MG63 (cell line): Measurements from ENCODE around the gene APBA2. TPM values are rescaled to one million over a fixed set of nuclear protein-coding genes. Genes with fewer than 3 reads are reported as not detected.
"Not testable (repeated sequence)": the region's sequence is repeated elsewhere in the genome, so short reads cannot be mapped to it uniquely, and the experiment has no call there.

Experiments used
- DNase-seq: peaks from one replicate; pipeline ENCODE4 v3.0.0-alpha.2; 2020
- H3K27me3 ChIP-seq: fragments of 250-450 bp; sonication (Bioruptor Pico); 2 replicates; pipeline ENCODE4 v1.5.1; 2020; ENCODE audit warnings: mild to moderate bottlenecking, moderate library complexity
- H3K36me3 ChIP-seq: fragments of 250-450 bp; sonication (Bioruptor Pico); 2 replicates; pipeline ENCODE4 v1.5.1; 2020; ENCODE audit warnings: mild to moderate bottlenecking, moderate library complexity
- H3K4me3 ChIP-seq: fragments of 250-450 bp; sonication (Bioruptor Pico); 2 replicates; pipeline ENCODE4 v1.5.1; 2020; ENCODE audit warnings: mild to moderate bottlenecking, moderate library complexity
- H3K9me3 ChIP-seq: fragments of 250-450 bp; sonication (Bioruptor Pico); 2 replicates; pipeline ENCODE4 v1.5.1; 2020; ENCODE audit warnings: mild to moderate bottlenecking, moderate library complexity
- total RNA-seq: library from RNA; depleted of rRNA; stranded (reverse); fragments of >200 nt; shearing (Covaris generic); gene quantifications from 2 replicates; pipeline ENCODE4 v1.2.3, GENCODE V29; 2014; ENCODE audit warnings: low replicate concordance; rRNA removed

Gene APBA2
- total RNA-seq, 1 experiment from 2014 or later = 28.0 TPM

GRCh38 chr15:29142129-29142747 is 256.5 kb downstream of the APBA2 start:
- Histone ChIP-seq H3K4me3 (no peak overlapping the region), H3K36me3 (no peaks in the 10 kb centered on the region), H3K27me3 (no peaks in the 10 kb centered on the region), H3K9me3 (no peaks in the 10 kb centered on the region)
- DNase-seq = no peak

GRCh38 chr15:29143293-29143692 is 257.5 kb downstream of the APBA2 start:
- no peaks in the 10 kb centered on the region for H3K27me3 ChIP-seq
- no peak overlapping the region for H3K4me3 ChIP-seq
- no peak for DNase-seq
- no peaks in the 10 kb centered on the region for H3K36me3 ChIP-seq
- H3K9me3 ChIP-seq = no peaks in the 10 kb centered on the region

- Histone ChIP-seq H3K9me3 (no peaks in the 10 kb centered on the region), H3K4me3 (no peak overlapping the region), H3K27me3 (no peaks in the 10 kb centered on the region), H3K36me3 (no peaks in the 10 kb centered on the region)
- DNase-seq = peak; percentile 14
Measured at GRCh38 chr15:29143909-29144635, 258.3 kb downstream of the APBA2 start.

- Histone ChIP-seq H3K9me3 (no peaks in the 10 kb centered on the region), H3K27me3 (no peaks in the 10 kb centered on the region), H3K36me3 (no peaks in the 10 kb centered on the region), H3K4me3 (no peak overlapping the region)
- DNase-seq = peak; percentile 19
Measured at GRCh38 chr15:29149738-29150075, 263.9 kb downstream of the APBA2 start.

GRCh38 chr15:29150515-29151483 is 265.0 kb downstream of the APBA2 start:
- no peaks in the 10 kb centered on the region for H3K27me3 ChIP-seq
- no peak for DNase-seq
- no peaks in the 10 kb centered on the region for H3K36me3 ChIP-seq
- H3K4me3 ChIP-seq = no peak overlapping the region
- no peaks in the 10 kb centered on the region for H3K9me3 ChIP-seq

GRCh38 chr15:29151484-29151857 is 265.7 kb downstream of the APBA2 start:
- Histone ChIP-seq H3K27me3 (no peaks in the 10 kb centered on the region), H3K9me3 (no peaks in the 10 kb centered on the region), H3K36me3 (no peaks in the 10 kb centered on the region), H3K4me3 (no peak overlapping the region)
- no peak for DNase-seq

- Histone ChIP-seq H3K27me3 (no peaks in the 10 kb centered on the region), H3K4me3 (no peak overlapping the region), H3K36me3 (no peaks in the 10 kb centered on the region), H3K9me3 (no peaks in the 10 kb centered on the region)
- no peak for DNase-seq
Measured at GRCh38 chr15:29156521-29156920, 270.7 kb downstream of the APBA2 start.

- Histone ChIP-seq H3K9me3 (no peaks in the 10 kb centered on the region), H3K27me3 (no peaks in the 10 kb centered on the region), H3K4me3 (no peak overlapping the region), H3K36me3 (no peaks in the 10 kb centered on the region)
- no peak for DNase-seq
Measured at GRCh38 chr15:29159771-29160455, 274.1 kb downstream of the APBA2 start.

- no peaks in the 10 kb centered on the region for H3K36me3 ChIP-seq
- 0 out of 2 replicates have a peak, but pooled peaks cover 2% of the 10 kb centered on the region for H3K27me3 ChIP-seq
- H3K9me3 ChIP-seq = no peaks in the 10 kb centered on the region
- H3K4me3 ChIP-seq = no peak overlapping the region
- no peak for DNase-seq
Measured at GRCh38 chr15:29162411-29162810, 276.6 kb downstream of the APBA2 start.

- not testable (repeated sequence) for H3K36me3 ChIP-seq, DNase-seq, H3K4me3 ChIP-seq, H3K27me3 ChIP-seq, H3K9me3 ChIP-seq
Measured at GRCh38 chr15:29167122-29167521, 281.3 kb downstream of the APBA2 start.

Other genes with a start within 250 kb of the APBA2 start
- 1.3 TPM in 1 of 2 replicates, not detected in the other for gene GOLGA8M, start 173.6 kb upstream of the APBA2 start, total RNA-seq
- gene GOLGA6L7, start 37.3 kb upstream of the APBA2 start, total RNA-seq = not detected in 2 replicates